Measurements from ENCODE around the gene IPO5. TPM values are rescaled to one million over a fixed set of nuclear protein-coding genes. Genes with fewer than 3 reads are reported as not detected.

IPO5 gene
- total and polyA plus RNA-seq, 2 of the 8 experiments (the other 6 are each of a cell fraction or from before 2014, with no cell fraction given) = 143 to 410 TPM

- TF ChIP-seq POU5F1 (IDR thresholded peaks at IDR 0.05; ENCODE audit: low read depth, low read length) (no peak), SAP30 (IDR thresholded peaks at IDR 0.05; ENCODE audit: insufficient read depth, insufficient replicate concordance, low read length) (no peak), BACH1 (IDR thresholded peaks at IDR 0.05; ENCODE audit: low read length) (no peak), TEAD4 (IDR thresholded peaks at IDR 0.05; ENCODE audit: low read depth, low read length) (no peak), SIX5 (IDR thresholded peaks at IDR 0.05; ENCODE audit: low read depth, low read length) (no peak), EGR1 (IDR thresholded peaks at IDR 0.05; ENCODE audit: borderline replicate concordance, low read depth, low read length) (no peak), GTF2F1 (IDR thresholded peaks at IDR 0.05; ENCODE audit: borderline replicate concordance, low read depth, low read length) (no peak), SP4 (IDR thresholded peaks at IDR 0.05; ENCODE audit: low read length) (no peak), MAFK (IDR thresholded peaks at IDR 0.05; ENCODE audit: low read depth, low read length) (no peak)
Measured at GRCh38 chr13:97914540-97914939, 38.9 kb upstream of the IPO5 start (continued).
